ENCODE results near the gene TES. TPM values are rescaled to one million over a fixed set of nuclear protein-coding genes. Genes with fewer than 3 reads are reported as not detected.

TES gene
- total and polyA plus RNA-seq, 9 of the 15 experiments (the other 6 are each of a cell fraction or from before 2014, with no cell fraction given): 20.7 to 61.6 (median 53.8) TPM

DNA sequence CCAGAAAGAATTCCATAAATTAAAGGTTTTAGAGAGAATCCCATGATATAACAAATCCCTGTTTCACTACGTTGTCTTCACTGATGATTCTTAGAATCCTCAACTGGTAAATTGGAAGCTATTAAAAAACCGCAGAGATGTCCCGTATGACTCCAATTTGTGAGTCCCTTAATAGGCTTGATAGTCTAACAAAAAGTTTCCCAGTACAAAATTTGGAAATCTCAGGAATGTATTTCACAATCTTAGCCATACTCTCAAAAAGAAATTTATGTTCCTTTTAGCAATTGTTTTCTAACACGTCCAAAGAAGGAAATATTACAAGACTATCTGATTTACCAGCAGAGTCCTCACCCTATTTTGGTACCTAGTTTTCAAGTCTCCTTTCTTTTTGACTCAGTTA is 2.5 kb downstream of the TES start (continued):
- TF ChIP-seq, protein P1, sequence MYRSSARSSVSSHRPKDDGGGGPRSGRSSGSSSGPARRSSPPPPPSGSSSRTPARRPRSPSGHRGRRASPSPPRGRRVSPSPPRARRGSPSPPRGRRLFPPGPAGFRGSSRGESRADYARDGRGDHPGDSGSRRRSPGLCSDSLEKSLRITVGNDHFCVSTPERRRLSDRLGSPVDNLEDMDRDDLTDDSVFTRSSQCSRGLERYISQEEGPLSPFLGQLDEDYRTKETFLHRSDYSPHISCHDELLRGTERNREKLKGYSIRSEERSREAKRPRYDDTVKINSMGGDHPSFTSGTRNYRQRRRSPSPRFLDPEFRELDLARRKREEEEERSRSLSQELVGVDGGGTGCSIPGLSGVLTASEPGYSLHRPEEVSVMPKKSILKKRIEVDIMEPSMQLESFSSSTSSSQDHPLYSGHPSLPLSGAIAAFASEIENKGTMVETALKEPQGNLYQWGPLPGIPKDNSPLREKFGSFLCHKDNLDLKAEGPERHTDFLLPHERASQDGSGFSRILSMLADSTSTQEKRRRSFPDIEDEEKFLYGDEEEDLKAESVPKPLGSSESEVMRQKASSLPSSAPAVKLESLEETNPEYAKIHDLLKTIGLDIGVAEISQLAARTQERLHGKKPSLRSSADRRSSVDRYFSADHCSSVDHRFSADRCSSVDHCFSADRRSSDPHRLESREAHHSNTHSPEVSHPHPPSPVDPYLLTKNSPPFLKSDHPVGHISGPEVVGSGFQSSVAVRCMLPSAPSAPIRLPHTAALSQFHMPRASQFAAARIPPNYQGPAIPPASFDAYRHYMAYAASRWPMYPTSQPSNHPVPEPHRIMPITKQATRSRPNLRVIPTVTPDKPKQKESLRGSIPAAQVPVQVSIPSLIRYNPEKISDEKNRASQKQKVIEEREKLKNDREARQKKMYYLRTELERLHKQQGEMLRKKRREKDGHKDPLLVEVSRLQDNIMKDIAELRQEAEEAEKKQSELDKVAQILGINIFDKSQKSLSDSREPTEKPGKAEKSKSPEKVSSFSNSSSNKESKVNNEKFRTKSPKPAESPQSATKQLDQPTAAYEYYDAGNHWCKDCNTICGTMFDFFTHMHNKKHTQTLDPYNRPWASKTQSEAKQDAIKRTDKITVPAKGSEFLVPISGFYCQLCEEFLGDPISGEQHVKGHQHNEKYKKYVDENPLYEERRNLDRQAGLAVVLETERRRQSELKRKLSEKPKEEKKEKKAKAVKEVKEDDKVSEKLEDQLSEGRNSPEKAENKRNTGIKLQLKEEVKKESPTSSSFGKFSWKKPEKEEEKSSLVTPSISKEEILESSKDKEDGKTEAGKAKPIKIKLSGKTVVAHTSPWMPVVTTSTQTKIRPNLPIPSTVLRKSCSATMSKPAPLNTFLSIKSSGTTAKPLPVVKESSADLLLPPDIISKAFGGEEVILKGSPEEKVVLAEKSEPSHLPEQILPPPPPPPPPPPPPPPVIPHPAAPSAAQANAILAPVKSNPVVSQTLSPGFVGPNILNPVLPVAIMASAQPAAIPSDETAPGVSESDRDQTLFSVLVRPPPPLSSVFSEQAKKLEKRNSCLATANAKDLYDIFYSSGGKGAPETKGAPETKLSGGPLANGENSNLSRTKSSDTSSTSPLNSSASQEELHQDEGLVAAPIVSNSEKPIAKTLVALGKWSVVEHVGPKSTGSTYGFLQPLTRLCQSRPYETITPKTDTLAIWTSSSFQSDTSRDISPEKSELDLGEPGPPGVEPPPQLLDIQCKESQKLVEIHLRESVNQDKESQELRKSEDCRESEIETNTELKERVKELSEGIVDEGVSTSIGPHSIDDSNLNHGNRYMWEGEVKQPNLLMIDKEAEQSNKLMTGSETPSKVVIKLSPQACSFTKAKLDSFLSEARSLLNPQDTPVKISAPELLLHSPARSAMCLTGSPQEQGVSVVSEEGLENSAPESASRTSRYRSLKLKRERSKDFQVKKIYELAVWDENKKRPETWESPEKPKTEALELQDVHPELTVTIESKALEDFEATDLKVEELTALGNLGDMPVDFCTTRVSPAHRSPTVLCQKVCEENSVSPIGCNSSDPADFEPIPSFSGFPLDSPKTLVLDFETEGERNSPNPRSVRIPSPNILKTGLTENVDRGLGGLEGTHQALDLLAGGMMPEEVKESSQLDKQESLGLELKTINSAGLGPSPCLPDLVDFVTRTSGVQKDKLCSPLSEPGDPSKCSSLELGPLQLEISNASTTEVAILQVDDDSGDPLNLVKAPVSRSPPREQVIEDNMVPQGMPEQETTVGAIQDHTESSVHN (IDR thresholded peaks at IDR 0.05; ENCODE audit: borderline replicate concordance in 1 of 2, low read depth in 1 of 2): no peak
- TF ChIP-seq, protein P2, sequence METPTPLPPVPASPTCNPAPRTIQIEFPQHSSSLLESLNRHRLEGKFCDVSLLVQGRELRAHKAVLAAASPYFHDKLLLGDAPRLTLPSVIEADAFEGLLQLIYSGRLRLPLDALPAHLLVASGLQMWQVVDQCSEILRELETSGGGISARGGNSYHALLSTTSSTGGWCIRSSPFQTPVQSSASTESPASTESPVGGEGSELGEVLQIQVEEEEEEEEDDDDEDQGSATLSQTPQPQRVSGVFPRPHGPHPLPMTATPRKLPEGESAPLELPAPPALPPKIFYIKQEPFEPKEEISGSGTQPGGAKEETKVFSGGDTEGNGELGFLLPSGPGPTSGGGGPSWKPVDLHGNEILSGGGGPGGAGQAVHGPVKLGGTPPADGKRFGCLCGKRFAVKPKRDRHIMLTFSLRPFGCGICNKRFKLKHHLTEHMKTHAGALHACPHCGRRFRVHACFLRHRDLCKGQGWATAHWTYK (CRISPR knock-in tag; IDR thresholded peaks at IDR 0.05): no peak
- TF ChIP-seq CEBPB (tag; IDR thresholded peaks at IDR 0.05) (peak; percentile 90), RAD51 (IDR thresholded peaks at IDR 0.05; ENCODE audit: borderline replicate concordance, low read depth) (no peak), KLF6 (CRISPR knock-in tag; IDR thresholded peaks at IDR 0.05; ENCODE audit: borderline replicate concordance) (no peak), RAD21 (CRISPR knock-in tag; conservative IDR thresholded peaks at IDR 0.05 in 1 of 2, IDR thresholded peaks at IDR 0.05 in 1 of 2) (0 out of 4 replicates have a peak, but pooled peaks of 1 of the 2 experiments have one; percentile 6), POLR3A (IDR thresholded peaks at IDR 0.05; ENCODE audit: borderline replicate concordance, extremely low read depth, insufficient read depth, insufficient read length) (no peak), ZNF77 (CRISPR knock-in tag; IDR thresholded peaks at IDR 0.05) (no peak), KAT7 (CRISPR knock-in tag; IDR thresholded peaks at IDR 0.05; ENCODE audit: borderline replicate concordance) (peak; percentile 55; the same call in 1 of the 2 replicates), MEF2A (IDR thresholded peaks at IDR 0.05; ENCODE audit: control insufficient read depth, low read depth, low read length) (no peak), ARNT (IDR thresholded peaks at IDR 0.05) (no peak), SMAD1 (IDR thresholded peaks at IDR 0.05; ENCODE audit: low read depth, low read length, partially characterized antibody) (no peak), NFE2 (IDR thresholded peaks at IDR 0.05; ENCODE audit: low read depth) (no peak), CAMTA2 (CRISPR knock-in tag; conservative IDR thresholded peaks at IDR 0.05) (no peak), LEF1 (IDR thresholded peaks at IDR 0.05) (no peak), RBFOX2 (IDR thresholded peaks at IDR 0.05; ENCODE audit: low read depth, low read length) (peak; percentile 69), GATAD2A (IDR thresholded peaks at IDR 0.05) (no peak), MAZ (CRISPR knock-in tag; conservative IDR thresholded peaks at IDR 0.05 in 1 of 2, IDR thresholded peaks at IDR 0.05 in 1 of 2) (no peak), SIX5 (IDR thresholded peaks at IDR 0.05; ENCODE audit: borderline replicate concordance in 1 of 2, insufficient read depth in 1 of 2, low read depth in 1 of 2, low read length in 2 of 2) (no peak), MTA2 (IDR thresholded peaks at IDR 0.05; ENCODE audit: low read depth) (no peak), ZNF146 (CRISPR knock-in tag; IDR thresholded peaks at IDR 0.05; ENCODE audit: unreplicated experiment) (no peak)

Measured in K562 (cell line).